HepG2 (cell line): ENCODE data around the gene TEX30. TPM values are rescaled to one million over a fixed set of nuclear protein-coding genes. Genes with fewer than 3 reads are reported as not detected.

Experiments used
- ATAC-seq: fragments of 200-7000 bp; cut with Tn5 transposase; 3 replicates; pipeline ENCODE4 v1.9.1; 2020; ENCODE audit warnings: mild to moderate bottlenecking, moderate library complexity
- BruUV-seq: library from RNA; stranded (reverse); fragments of 400-500 nt; replicated peaks from 2 replicates; lab custom pipeline; 2021; lab: Mats Ljungman, UMichigan
- CTCF ChIA-PET: fragments of 300-600 bp; formaldehyde crosslinking; extraction: SDS; loops from one replicate; lab custom pipeline; 2021; ENCODE audit warnings: low total read pairs, inconsistent platforms, low intra/inter-chr PET ratio; lab: Yijun Ruan, JAX
- POLR2A ChIA-PET: fragments of 350-600 bp; sonication (Branson Sonifier 250); formaldehyde crosslinking; loops from one replicate; lab custom pipeline; 2020; ENCODE audit warnings: antibody characterized with exemption, inconsistent platforms; lab: Yijun Ruan, JAX
- DNase-seq: peaks from one replicate; pipeline ENCODE4 v3.0.0-alpha.2; 2015; ENCODE audit warnings: low spot score
- FAIRE-seq: peaks from 3 replicates; lab custom pipeline; 2011; peaks lifted over from hg19 to GRCh38; lab: Jason Lieb, UNC
- H2AFZ ChIP-seq: one replicate; pipeline ENCODE4 v1.6.1; 2011; ENCODE audit warnings: low read length, inconsistent platforms
- H3K27ac ChIP-seq: fragments of 300-600 bp; 3 replicates; pipeline ENCODE4 v1.8.0; 2011; ENCODE audit warnings: mixed run types, mild to moderate bottlenecking, mixed read lengths, low read length, inconsistent platforms; ENCODE audit not compliant: insufficient read depth; ENCODE audit errors: extremely low read length
- H3K27me3 ChIP-seq, 2 experiments: fragments of 200-600 bp in 1 of 2; 2 replicates in 1 of 2; 3 replicates in 1 of 2; pipeline versions ENCODE4 v1.6.0 to v1.8.0; 2011; ENCODE audit warnings: low read length in 2 of 2, mild to moderate bottlenecking in 2 of 2, moderate library complexity in 2 of 2, inconsistent platforms in 1 of 2; ENCODE audit not compliant: insufficient read depth in 2 of 2, control insufficient read depth in 1 of 2
- H3K36me3 ChIP-seq, 2 experiments: fragments of 200-600 bp in 1 of 2; replicated peaks in 1 of 2; 2 replicates in 1 of 2; 3 replicates in 1 of 2; pipeline versions ENCODE4 v1.5.1 to v1.8.0; 2011; ENCODE audit warnings: low read length in 2 of 2, inconsistent platforms in 1 of 2; ENCODE audit not compliant: insufficient read depth in 2 of 2, control insufficient read depth in 1 of 2
- H3K4me1 ChIP-seq: 2 replicates; pipeline ENCODE4 v1.5.1; 2012; ENCODE audit warnings: low read length, inconsistent platforms; ENCODE audit not compliant: insufficient read depth
- H3K4me2 ChIP-seq: 2 replicates; pipeline ENCODE4 v1.6.0; 2011; ENCODE audit warnings: low read depth, low read length, inconsistent platforms
- H3K4me3 ChIP-seq, 3 experiments: fragments of 200-600 bp in 1 of 3; sonication (generic), shearing (Covaris generic) in 1 of 3; replicated peaks in 1 of 3; 2 replicates each; pipeline ENCODE4 v1.5.1; 2011 to 2016; ENCODE audit warnings: low read length in 3 of 3, inconsistent platforms in 2 of 3, low read depth in 2 of 3, mild to moderate bottlenecking in 2 of 3, control low read depth in 1 of 3, mixed read lengths in 1 of 3; ENCODE audit not compliant: insufficient read depth in 1 of 3
- H3K79me2 ChIP-seq: one replicate; pipeline ENCODE4 v1.6.1; 2011; ENCODE audit warnings: low read length, inconsistent platforms; ENCODE audit not compliant: insufficient read depth
- H3K9ac ChIP-seq: 2 replicates; pipeline ENCODE4 v1.6.0; 2011; ENCODE audit warnings: mild to moderate bottlenecking, low read depth, low read length, inconsistent platforms; ENCODE audit not compliant: insufficient read depth
- H3K9me3 ChIP-seq: 2 replicates; pipeline ENCODE4 v1.5.1; 2012; ENCODE audit warnings: mild to moderate bottlenecking, low read length
- H4K20me1 ChIP-seq: 2 replicates; pipeline ENCODE4 v1.6.0; 2011; ENCODE audit warnings: inconsistent platforms, mild to moderate bottlenecking, low read length, moderate library complexity; ENCODE audit not compliant: insufficient read depth
- CREBL2 ChIP-seq: sonication (generic); formaldehyde crosslinking; IDR thresholded peaks from 2 replicates; pipeline ENCODE4 v1.8.1; 2023; ENCODE audit warnings: missing genetic modification reagents, mild to moderate bottlenecking, borderline replicate concordance
- DMTF1 ChIP-seq: sonication (generic); formaldehyde crosslinking; IDR thresholded peaks from 2 replicates; pipeline ENCODE4 v1.4.0; 2020; ENCODE audit warnings: mild to moderate bottlenecking, missing genetic modification reagents
- FOXM1 ChIP-seq: sonication (generic); formaldehyde crosslinking; IDR thresholded peaks from 2 replicates; pipeline ENCODE4 v1.5.0; 2020; ENCODE audit warnings: missing genetic modification reagents
- IKZF4 ChIP-seq: sonication (generic); formaldehyde crosslinking; IDR thresholded peaks from 2 replicates; pipeline ENCODE4 v1.5.1; 2020; ENCODE audit warnings: borderline replicate concordance, mild to moderate bottlenecking, low read depth, missing genetic modification reagents; ENCODE audit errors: not compliant biosample characterization
- KDM5A ChIP-seq: fragments of 200-600 bp; sonication (generic); IDR thresholded peaks from 2 replicates; pipeline ENCODE4 v1.7.0; 2018; ENCODE audit warnings: antibody characterized with exemption, mild to moderate bottlenecking, low read length, borderline replicate concordance
- KLF15 ChIP-seq: sonication (generic); formaldehyde crosslinking; IDR thresholded peaks from 2 replicates; pipeline ENCODE4 v1.8.1; 2023; ENCODE audit warnings: borderline replicate concordance, mild to moderate bottlenecking, inconsistent platforms, missing genetic modification reagents, mixed read lengths
- SALL2 ChIP-seq: sonication (generic); formaldehyde crosslinking; IDR thresholded peaks from 2 replicates; pipeline ENCODE4 v1.8.1; 2023; ENCODE audit warnings: mild to moderate bottlenecking, missing genetic modification reagents, inconsistent platforms
- TGIF2 ChIP-seq: IDR thresholded peaks from 2 replicates; pipeline ENCODE4 v1.6.1; 2016; ENCODE audit warnings: control low read depth, missing compliant biosample characterization
- TMF1 ChIP-seq: sonication (generic); formaldehyde crosslinking; IDR thresholded peaks from 2 replicates; pipeline ENCODE4 v1.8.1; 2022; ENCODE audit warnings: low read depth, missing genetic modification reagents
- YY1 ChIP-seq: IDR thresholded peaks from 2 replicates; pipeline ENCODE4 v1.6.1; 2011; ENCODE audit warnings: low read length, low read depth, moderate library complexity, mild to moderate bottlenecking; ENCODE audit not compliant: insufficient read depth, insufficient replicate concordance
- ZNF160 ChIP-seq: sonication (generic); formaldehyde crosslinking; IDR thresholded peaks from 2 replicates; pipeline ENCODE4 v1.8.0; 2022; ENCODE audit warnings: mild to moderate bottlenecking, inconsistent platforms, missing genetic modification reagents
- ZNF251 ChIP-seq: sonication (generic); formaldehyde crosslinking; IDR thresholded peaks from 2 replicates; pipeline ENCODE4 v1.9.0; 2021; ENCODE audit warnings: mild to moderate bottlenecking, missing genetic modification reagents
- ZNF430 ChIP-seq: sonication (generic); formaldehyde crosslinking; IDR thresholded peaks from 2 replicates; pipeline ENCODE4 v1.9.0; 2021; ENCODE audit warnings: mild to moderate bottlenecking, missing genetic modification reagents
- ZNF451 ChIP-seq: sonication (generic); formaldehyde crosslinking; IDR thresholded peaks from 2 replicates; pipeline ENCODE4 v1.5.0; 2020; ENCODE audit warnings: mild to moderate bottlenecking, missing genetic modification reagents
- ZSCAN21 ChIP-seq: sonication (generic); formaldehyde crosslinking; IDR thresholded peaks from 2 replicates; pipeline ENCODE4 v1.8.0; 2022; ENCODE audit warnings: mild to moderate bottlenecking, missing genetic modification reagents, moderate library complexity, borderline replicate concordance
- ZSCAN31 ChIP-seq: sonication (generic); formaldehyde crosslinking; IDR thresholded peaks from 2 replicates; pipeline ENCODE4 v1.5.0; 2020; ENCODE audit warnings: low read depth, mild to moderate bottlenecking, missing genetic modification reagents
- WGBS: methylation state at CpG from one replicate; pipeline ENCODE4 v1.1.6; 2017; ENCODE audit warnings: low lambda C conversion rate; 5-methylcytosine and 5-hydroxymethylcytosine counted together
- in situ Hi-C: cut with HindIII; loops from 2 replicates; pipeline ENCODE4 v1.10.0; 2017; ENCODE audit warnings: low pct_unique_long_range_greater_than_20kb; ENCODE audit not compliant: extremely low pct_ligation_motif_present
- intact Hi-C: fragments of 100-400 bp; cut with micrococcal nuclease; formaldehyde crosslinking; loops from one replicate; pipeline ENCODE4 v1.10.0; 2022; ENCODE audit not compliant: unreplicated experiment
- polyA plus RNA-seq, 8 experiments: library from polyadenylated mRNA; depleted of rRNA in 3 of 8; stranded (reverse) in 7 of 8; unstranded in 1 of 8; fragments of >200 nt; fragmentation: Illumina TruSeq in 4 of 8; extraction: Trizol in 4 of 8; gene quantifications; 2 replicates each; pipeline versions ENCODE4 v1.2.1 to v1.2.3, GENCODE V29; 2011 to 2016; ENCODE audit warnings: low read depth in 4 of 8, missing spikeins in 1 of 8, mixed read lengths in 1 of 8; ENCODE audit not compliant: insufficient read depth in 1 of 8
- total RNA-seq, 5 experiments: library from RNA; depleted of rRNA; stranded (reverse); fragments of >200 nt; fragmentation: Illumina TruSeq; extraction: Trizol; gene quantifications; 2 replicates each; pipeline ENCODE4 v1.2.3, GENCODE V29; 2016; ENCODE audit warnings: low read depth in 1 of 5
- TF ChIP-seq, protein P1 (sequence below): sonication (generic); formaldehyde crosslinking; conservative IDR thresholded peaks from 2 replicates; pipeline ENCODE4 v1.5.0; 2020; ENCODE audit warnings: missing genetic modification reagents
- TF ChIP-seq, protein P2 (sequence below): sonication (generic); formaldehyde crosslinking; IDR thresholded peaks from 2 replicates; pipeline ENCODE4 v1.4.0; 2020; ENCODE audit warnings: missing genetic modification reagents
- TF ChIP-seq, protein P3 (sequence below): sonication (generic); formaldehyde crosslinking; IDR thresholded peaks from 2 replicates; pipeline ENCODE4 v1.4.0; 2020; ENCODE audit warnings: low read depth, mild to moderate bottlenecking, missing genetic modification reagents

TEX30 gene
- total and polyA plus RNA-seq, 2 of the 13 experiments (the other 11 are each of a cell fraction or from before 2014, with no cell fraction given), result 0.60 to 1.2 TPM

DNA sequence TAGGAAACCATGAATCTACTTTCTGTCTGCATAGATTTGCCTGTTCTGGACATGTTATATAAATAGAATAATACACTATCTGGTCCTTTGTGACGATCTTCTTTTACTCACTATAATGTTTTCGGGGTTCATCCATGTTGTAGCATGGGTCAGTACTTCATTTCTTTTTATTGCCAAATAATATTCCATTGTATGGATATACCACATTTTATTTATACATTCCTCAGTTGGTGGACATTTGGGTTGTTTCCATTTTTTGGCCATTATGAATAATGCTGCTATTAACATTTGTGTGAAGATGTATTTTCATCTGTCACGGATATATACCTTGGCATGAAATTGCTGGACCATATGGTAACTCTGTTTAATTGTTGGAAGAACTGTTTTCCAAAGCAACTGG, 32.1 kb upstream of the TEX30 start:
- DNase-seq, result no peak
- H4K20me1 ChIP-seq, result no peaks in the 10 kb centered on the region
- H3K27ac ChIP-seq, result no peak overlapping the region
- no peak overlapping the region for H3K4me2 ChIP-seq
- 98% methylated on average over 3 of the region's 3 CpGs for WGBS
- no peak overlapping the region for H3K9ac ChIP-seq
- no TSS peak for BruUV-seq
- CTCF ChIA-PET, result no interaction called here
- no peak overlapping the region for H3K4me3 ChIP-seq
- H2AFZ ChIP-seq, result no peak overlapping the region
- H3K36me3 ChIP-seq, result peaks cover 0 to 4% of the 10 kb centered on the region in 2 experiments; a peak in 3 of 5 replicates
- H3K27me3 ChIP-seq, result no peaks in the 10 kb centered on the region
- peaks cover 37% of the 10 kb centered on the region for H3K79me2 ChIP-seq
- peaks cover 13% of the 10 kb centered on the region for H3K4me1 ChIP-seq
- POLR2A ChIA-PET, result no interaction called here
- intact Hi-C loops, result no loop called here
- ATAC-seq, result no peak
- in situ Hi-C loops, result no loop called here
- H3K9me3 ChIP-seq, result no peaks in the 10 kb centered on the region
- no peak for FAIRE-seq
- no peak for TF ChIP-seq CREBL2 (CRISPR knock-in tag)
- TF ChIP-seq YY1, result no peak
- no peak for TF ChIP-seq TGIF2
- TF ChIP-seq FOXM1, result no peak
- no peak for TF ChIP-seq ZSCAN21 (CRISPR knock-in tag)
- TF ChIP-seq KDM5A, result no peak
- no peak for TF ChIP-seq ZNF430
- no peak for TF ChIP-seq SALL2
- TF ChIP-seq IKZF4, result no peak
- no peak for TF ChIP-seq TMF1 (CRISPR knock-in tag)
- TF ChIP-seq, protein P1, sequence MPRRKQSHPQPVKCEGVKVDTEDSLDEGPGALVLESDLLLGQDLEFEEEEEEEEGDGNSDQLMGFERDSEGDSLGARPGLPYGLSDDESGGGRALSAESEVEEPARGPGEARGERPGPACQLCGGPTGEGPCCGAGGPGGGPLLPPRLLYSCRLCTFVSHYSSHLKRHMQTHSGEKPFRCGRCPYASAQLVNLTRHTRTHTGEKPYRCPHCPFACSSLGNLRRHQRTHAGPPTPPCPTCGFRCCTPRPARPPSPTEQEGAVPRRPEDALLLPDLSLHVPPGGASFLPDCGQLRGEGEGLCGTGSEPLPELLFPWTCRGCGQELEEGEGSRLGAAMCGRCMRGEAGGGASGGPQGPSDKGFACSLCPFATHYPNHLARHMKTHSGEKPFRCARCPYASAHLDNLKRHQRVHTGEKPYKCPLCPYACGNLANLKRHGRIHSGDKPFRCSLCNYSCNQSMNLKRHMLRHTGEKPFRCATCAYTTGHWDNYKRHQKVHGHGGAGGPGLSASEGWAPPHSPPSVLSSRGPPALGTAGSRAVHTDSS, result no peak
- TF ChIP-seq ZNF160 (CRISPR knock-in tag), result no peak
- no peak for TF ChIP-seq ZSCAN31 (CRISPR knock-in tag)
- TF ChIP-seq KLF15, result no peak
- no peak for TF ChIP-seq DMTF1 (CRISPR knock-in tag)
- TF ChIP-seq, protein P2, sequence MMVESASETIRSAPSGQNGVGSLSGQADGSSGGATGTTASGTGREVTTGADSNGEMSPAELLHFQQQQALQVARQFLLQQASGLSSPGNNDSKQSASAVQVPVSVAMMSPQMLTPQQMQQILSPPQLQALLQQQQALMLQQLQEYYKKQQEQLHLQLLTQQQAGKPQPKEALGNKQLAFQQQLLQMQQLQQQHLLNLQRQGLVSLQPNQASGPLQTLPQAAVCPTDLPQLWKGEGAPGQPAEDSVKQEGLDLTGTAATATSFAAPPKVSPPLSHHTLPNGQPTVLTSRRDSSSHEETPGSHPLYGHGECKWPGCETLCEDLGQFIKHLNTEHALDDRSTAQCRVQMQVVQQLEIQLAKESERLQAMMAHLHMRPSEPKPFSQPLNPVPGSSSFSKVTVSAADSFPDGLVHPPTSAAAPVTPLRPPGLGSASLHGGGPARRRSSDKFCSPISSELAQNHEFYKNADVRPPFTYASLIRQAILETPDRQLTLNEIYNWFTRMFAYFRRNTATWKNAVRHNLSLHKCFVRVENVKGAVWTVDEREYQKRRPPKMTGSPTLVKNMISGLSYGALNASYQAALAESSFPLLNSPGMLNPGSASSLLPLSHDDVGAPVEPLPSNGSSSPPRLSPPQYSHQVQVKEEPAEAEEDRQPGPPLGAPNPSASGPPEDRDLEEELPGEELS, result no peak
- no peak for TF ChIP-seq ZNF251 (CRISPR knock-in tag)
- TF ChIP-seq, protein P3, sequence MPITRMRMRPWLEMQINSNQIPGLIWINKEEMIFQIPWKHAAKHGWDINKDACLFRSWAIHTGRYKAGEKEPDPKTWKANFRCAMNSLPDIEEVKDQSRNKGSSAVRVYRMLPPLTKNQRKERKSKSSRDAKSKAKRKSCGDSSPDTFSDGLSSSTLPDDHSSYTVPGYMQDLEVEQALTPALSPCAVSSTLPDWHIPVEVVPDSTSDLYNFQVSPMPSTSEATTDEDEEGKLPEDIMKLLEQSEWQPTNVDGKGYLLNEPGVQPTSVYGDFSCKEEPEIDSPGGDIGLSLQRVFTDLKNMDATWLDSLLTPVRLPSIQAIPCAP, result no peak
- TF ChIP-seq ZNF451 (CRISPR knock-in tag), result no peak
